Measurements from ENCODE around the gene CALML3. TPM values are rescaled to one million over a fixed set of nuclear protein-coding genes. Genes with fewer than 3 reads are reported as not detected.

The CALML3 gene
- total RNA-seq, 1 donor from 2014 or later = not detected

DNA sequence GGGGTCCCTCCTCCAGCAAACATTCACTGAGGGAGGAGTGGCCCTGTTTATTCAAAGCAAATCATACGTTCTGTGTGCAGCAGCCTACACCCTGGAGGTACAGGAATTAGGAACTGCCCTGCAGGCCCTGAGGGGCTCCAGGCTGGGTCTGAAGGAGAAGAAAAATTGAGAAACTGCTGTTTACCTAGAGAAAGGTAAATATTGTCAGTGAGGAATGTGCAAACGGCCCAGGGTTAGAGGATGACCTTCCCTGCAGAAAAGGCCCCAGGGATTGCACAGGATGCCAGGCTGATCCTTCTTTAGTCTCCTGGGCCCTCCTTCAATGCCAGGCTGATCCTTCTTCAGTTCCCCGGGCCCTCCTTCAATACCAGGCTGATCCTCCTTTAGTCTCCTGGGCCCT lies 31.1 kb upstream of the CALML3 start:
- Mint-ChIP-seq H3K36me3 (ENCODE audit: low read depth) (no peaks in the 10 kb centered on the region), H3K4me3 (ENCODE audit: unreplicated experiment) (no peak overlapping the region), H3K4me1 (ENCODE audit: low read depth) (no peaks in the 10 kb centered on the region), H3K27me3 (ENCODE audit: low read depth) (no peaks in the 10 kb centered on the region), H3K27ac (ENCODE audit: unreplicated experiment) (no peak overlapping the region), H3K9me3 (ENCODE audit: low read depth) (peaks cover 4% of the 10 kb centered on the region)
- DNase-seq (ENCODE audit: low spot score) = no peak
- TF ChIP-seq, protein P1, sequence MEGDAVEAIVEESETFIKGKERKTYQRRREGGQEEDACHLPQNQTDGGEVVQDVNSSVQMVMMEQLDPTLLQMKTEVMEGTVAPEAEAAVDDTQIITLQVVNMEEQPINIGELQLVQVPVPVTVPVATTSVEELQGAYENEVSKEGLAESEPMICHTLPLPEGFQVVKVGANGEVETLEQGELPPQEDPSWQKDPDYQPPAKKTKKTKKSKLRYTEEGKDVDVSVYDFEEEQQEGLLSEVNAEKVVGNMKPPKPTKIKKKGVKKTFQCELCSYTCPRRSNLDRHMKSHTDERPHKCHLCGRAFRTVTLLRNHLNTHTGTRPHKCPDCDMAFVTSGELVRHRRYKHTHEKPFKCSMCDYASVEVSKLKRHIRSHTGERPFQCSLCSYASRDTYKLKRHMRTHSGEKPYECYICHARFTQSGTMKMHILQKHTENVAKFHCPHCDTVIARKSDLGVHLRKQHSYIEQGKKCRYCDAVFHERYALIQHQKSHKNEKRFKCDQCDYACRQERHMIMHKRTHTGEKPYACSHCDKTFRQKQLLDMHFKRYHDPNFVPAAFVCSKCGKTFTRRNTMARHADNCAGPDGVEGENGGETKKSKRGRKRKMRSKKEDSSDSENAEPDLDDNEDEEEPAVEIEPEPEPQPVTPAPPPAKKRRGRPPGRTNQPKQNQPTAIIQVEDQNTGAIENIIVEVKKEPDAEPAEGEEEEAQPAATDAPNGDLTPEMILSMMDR (IDR thresholded peaks at IDR 0.05) = no peak

DNA sequence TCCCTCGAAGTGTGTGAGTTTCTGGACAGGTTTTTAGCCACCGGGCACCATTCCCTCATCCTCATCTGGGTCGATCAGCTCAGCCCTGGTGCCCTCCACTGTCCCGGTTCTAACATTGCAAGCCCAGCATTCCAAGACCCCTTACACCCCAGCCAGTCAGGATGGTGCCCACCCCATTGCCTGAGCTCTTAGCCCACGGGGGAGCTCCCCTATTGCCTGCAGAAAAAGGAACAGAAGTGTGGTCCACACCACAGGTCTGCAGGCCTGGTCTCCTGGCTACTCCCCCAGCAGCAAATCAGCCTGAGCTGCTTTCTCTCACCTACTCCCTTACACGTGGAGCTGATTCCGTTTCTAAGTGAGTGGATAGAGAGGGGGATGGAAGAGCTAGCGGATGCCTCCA lies 30.1 kb upstream of the CALML3 start:
- no peak overlapping the region for H3K4me3 Mint-ChIP-seq (ENCODE audit: unreplicated experiment)
- no peaks in the 10 kb centered on the region for H3K36me3 Mint-ChIP-seq (ENCODE audit: low read depth)
- H3K9me3 Mint-ChIP-seq (ENCODE audit: low read depth) = peaks cover 4% of the 10 kb centered on the region
- no peak overlapping the region for H3K27ac Mint-ChIP-seq (ENCODE audit: unreplicated experiment)
- H3K4me1 Mint-ChIP-seq (ENCODE audit: low read depth) = no peaks in the 10 kb centered on the region
- DNase-seq (ENCODE audit: low spot score) = no peak
- no peaks in the 10 kb centered on the region for H3K27me3 Mint-ChIP-seq (ENCODE audit: low read depth)
- TF ChIP-seq, protein P1 (IDR thresholded peaks at IDR 0.05) = no peak

DNA sequence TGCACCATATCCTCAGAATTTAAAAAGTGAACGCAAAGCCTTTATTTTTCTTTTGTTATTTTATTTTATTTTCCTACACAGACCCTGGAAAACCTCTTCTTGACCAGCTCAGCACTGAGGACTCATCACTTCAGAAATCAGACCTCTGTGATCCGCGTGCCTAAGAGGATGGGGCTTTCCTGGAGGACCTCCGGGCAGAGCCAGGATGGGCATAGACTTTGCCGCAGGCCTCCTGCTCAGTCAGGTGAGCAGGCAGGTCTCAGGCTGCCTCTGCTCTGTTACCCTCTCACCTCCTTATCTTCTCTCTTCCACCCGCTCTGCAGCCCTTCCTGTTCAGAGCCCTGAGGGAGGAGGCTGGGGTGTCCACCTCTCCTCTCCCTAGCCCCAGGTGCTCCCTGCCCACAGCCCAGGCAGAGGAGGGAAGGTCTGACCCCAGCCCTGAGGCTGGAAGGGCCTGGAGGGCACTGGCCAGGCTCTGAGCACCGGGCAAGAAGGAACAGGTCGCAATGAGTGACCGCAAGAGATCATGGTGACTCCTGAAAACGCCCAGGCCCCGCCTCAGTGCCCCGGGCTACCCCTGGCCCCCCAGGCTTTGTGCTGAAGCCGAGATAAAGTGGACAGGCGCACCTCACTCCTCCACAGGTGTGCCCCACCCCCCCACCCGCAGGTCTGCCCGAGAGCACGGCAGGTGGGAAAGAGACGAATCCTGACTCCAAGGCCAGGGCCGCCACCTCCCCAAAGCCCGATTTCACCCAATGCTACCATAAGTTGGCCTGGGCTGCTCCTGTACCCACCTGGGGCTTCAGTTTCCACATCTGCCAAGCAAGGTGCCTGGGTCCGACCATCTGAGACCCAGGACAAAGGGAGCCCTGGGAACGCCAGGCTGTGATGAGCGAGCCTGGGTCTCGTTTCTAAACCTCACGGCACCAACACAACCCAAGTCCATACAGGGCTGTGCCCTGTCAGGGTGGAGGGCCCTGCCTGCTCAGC lies 28.2 kb upstream of the CALML3 start:
- no peaks in the 10 kb centered on the region for H3K4me1 Mint-ChIP-seq (ENCODE audit: low read depth)
- H3K9me3 Mint-ChIP-seq (ENCODE audit: low read depth) = peaks cover 4% of the 10 kb centered on the region
- H3K36me3 Mint-ChIP-seq (ENCODE audit: low read depth) = no peaks in the 10 kb centered on the region
- no peak for DNase-seq (ENCODE audit: low spot score)
- peaks cover 14% of the 10 kb centered on the region for H3K27me3 Mint-ChIP-seq (ENCODE audit: low read depth)
- TF ChIP-seq, protein P1 (IDR thresholded peaks at IDR 0.05) = no peak
- H3K27ac Mint-ChIP-seq (ENCODE audit: unreplicated experiment) = no peak overlapping the region
- H3K4me3 Mint-ChIP-seq (ENCODE audit: unreplicated experiment) = no peak overlapping the region

DNA sequence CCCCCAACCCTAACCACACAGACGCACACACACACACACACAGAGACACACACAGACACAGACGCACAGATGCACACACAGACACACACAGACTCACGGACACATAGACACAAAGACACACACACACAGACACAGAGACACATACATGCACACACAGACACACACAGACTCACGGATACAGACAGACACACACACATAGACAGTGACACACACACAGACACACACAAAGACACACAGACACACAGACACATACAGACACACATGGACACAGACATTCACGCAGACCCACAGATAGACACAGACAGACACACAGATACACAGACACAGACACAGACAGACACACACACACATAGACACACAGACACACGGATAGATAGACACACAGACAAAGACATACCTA lies 27.5 kb upstream of the CALML3 start:
- Mint-ChIP-seq H3K27ac (ENCODE audit: unreplicated experiment) (no peak overlapping the region), H3K27me3 (ENCODE audit: low read depth) (peaks cover 16% of the 10 kb centered on the region), H3K4me1 (ENCODE audit: low read depth) (no peaks in the 10 kb centered on the region), H3K9me3 (ENCODE audit: low read depth) (peaks cover 3% of the 10 kb centered on the region), H3K36me3 (ENCODE audit: low read depth) (no peaks in the 10 kb centered on the region), H3K4me3 (ENCODE audit: unreplicated experiment) (no peak overlapping the region)
- TF ChIP-seq, protein P1 (IDR thresholded peaks at IDR 0.05) = no peak
- no peak for DNase-seq (ENCODE audit: low spot score)

DNA sequence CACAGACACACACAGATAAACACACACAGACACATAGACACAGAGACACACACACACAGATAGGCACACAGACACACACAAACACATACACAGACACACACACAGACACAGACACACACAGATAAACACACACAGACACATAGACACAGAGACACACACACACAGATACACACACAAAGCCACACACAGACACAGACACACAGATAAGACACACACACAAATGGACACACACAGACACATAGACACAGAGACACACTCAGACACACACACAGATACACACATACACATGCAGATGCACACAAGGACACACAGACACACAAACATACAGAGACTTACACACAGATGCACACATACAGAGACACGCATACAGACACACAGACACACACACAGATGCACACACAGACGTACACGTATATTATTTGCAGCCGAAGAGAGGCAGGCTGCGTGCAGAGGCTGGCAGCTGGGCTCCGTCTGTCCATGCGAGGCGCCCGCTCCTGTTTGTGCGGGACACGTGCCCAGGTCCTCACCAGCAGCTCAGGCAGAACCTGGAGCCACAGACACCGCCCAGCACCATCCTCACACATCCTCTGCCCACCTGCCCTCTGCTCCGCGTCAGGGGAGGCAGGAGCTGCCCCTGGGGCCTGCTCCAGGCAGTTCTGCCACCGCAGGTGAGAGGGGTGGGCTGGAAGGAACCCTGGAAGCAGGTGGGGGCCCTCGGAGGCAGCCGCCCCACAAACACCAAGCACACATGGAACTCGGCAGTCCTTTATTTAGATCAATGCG lies 26.6 kb upstream of the CALML3 start:
- no peaks in the 10 kb centered on the region for H3K9me3 Mint-ChIP-seq (ENCODE audit: low read depth)
- TF ChIP-seq, protein P1 (IDR thresholded peaks at IDR 0.05) = no peak
- DNase-seq (ENCODE audit: low spot score) = no peak
- no peak overlapping the region for H3K4me3 Mint-ChIP-seq (ENCODE audit: unreplicated experiment)
- H3K27ac Mint-ChIP-seq (ENCODE audit: unreplicated experiment) = no peak overlapping the region
- no peaks in the 10 kb centered on the region for H3K36me3 Mint-ChIP-seq (ENCODE audit: low read depth)
- peaks cover 22% of the 10 kb centered on the region for H3K27me3 Mint-ChIP-seq (ENCODE audit: low read depth)
- no peaks in the 10 kb centered on the region for H3K4me1 Mint-ChIP-seq (ENCODE audit: low read depth)
